HepG2 (cell line): ENCODE results near the gene ABCC3. TPM values are rescaled to one million over a fixed set of nuclear protein-coding genes. Genes with fewer than 3 reads are reported as not detected.

Source experiments
- ADNP ChIP-seq: sonication (generic); formaldehyde crosslinking; IDR thresholded peaks from 2 replicates; pipeline ENCODE4 v1.4.0; 2020; ENCODE audit warnings: missing genetic modification reagents
- ARNT2 ChIP-seq: sonication (generic); formaldehyde crosslinking; IDR thresholded peaks from 2 replicates; pipeline ENCODE4 v1.8.0; 2022; ENCODE audit warnings: mild to moderate bottlenecking, low read depth, missing genetic modification reagents, moderate library complexity
- ATRX ChIP-seq: sonication (generic); formaldehyde crosslinking; IDR thresholded peaks from 2 replicates; pipeline ENCODE4 v1.4.0; 2020; ENCODE audit warnings: missing genetic modification reagents, borderline replicate concordance
- BORCS8-MEF2B ChIP-seq: sonication (generic); formaldehyde crosslinking; IDR thresholded peaks from 2 replicates; pipeline ENCODE4 v1.8.0; 2022; ENCODE audit warnings: mild to moderate bottlenecking, missing genetic modification reagents
- ETV5 ChIP-seq: IDR thresholded peaks from 2 replicates; pipeline ENCODE4 v1.6.1; 2018; ENCODE audit warnings: missing biosample characterization, missing genetic modification reagents, inconsistent platforms, borderline replicate concordance
- FOXM1 ChIP-seq: sonication (generic); formaldehyde crosslinking; IDR thresholded peaks from 2 replicates; pipeline ENCODE4 v1.5.0; 2020; ENCODE audit warnings: missing genetic modification reagents
- HDAC2 ChIP-seq: sonication (generic); formaldehyde crosslinking; IDR thresholded peaks from 2 replicates; pipeline ENCODE4 v1.4.0; 2020; ENCODE audit warnings: missing genetic modification reagents
- HNRNPL ChIP-seq: fragments of 200-400 bp; formaldehyde crosslinking; IDR thresholded peaks from 2 replicates; pipeline ENCODE4 v1.6.1; 2017; ENCODE audit warnings: mild to moderate bottlenecking, low read depth, low read length
- NFIB ChIP-seq: sonication (generic); formaldehyde crosslinking; IDR thresholded peaks from 2 replicates; pipeline ENCODE4 v1.9.0; 2021; ENCODE audit warnings: missing genetic modification reagents, mild to moderate bottlenecking, borderline replicate concordance
- RAD21 ChIP-seq: fragments of 450-650 bp; formaldehyde crosslinking; IDR thresholded peaks from 2 replicates; pipeline ENCODE4 v1.5.0; 2020; ENCODE audit warnings: mild to moderate bottlenecking
- RBFOX2 ChIP-seq: fragments of 200-400 bp; formaldehyde crosslinking; IDR thresholded peaks from 2 replicates; pipeline ENCODE4 v1.6.1; 2017; ENCODE audit warnings: low read depth, mild to moderate bottlenecking, low read length
- RXRA ChIP-seq: sonication (generic); formaldehyde crosslinking; IDR thresholded peaks from 2 replicates; pipeline ENCODE4 v1.5.1; 2020; ENCODE audit warnings: missing genetic modification reagents
- TOE1 ChIP-seq: sonication (generic); formaldehyde crosslinking; IDR thresholded peaks from 2 replicates; pipeline ENCODE4 v1.4.0; 2020; ENCODE audit warnings: mild to moderate bottlenecking, missing genetic modification reagents
- U2AF1 ChIP-seq: fragments of 200-400 bp; formaldehyde crosslinking; optimal IDR thresholded peaks from 2 replicates; pipeline ENCODE3; 2017; ENCODE audit warnings: mild to moderate bottlenecking, low read depth, low read length
- ZFX ChIP-seq: sonication (generic); formaldehyde crosslinking; IDR thresholded peaks from 2 replicates; pipeline ENCODE4 v1.4.0; 2020; ENCODE audit warnings: mild to moderate bottlenecking, low read depth, missing genetic modification reagents, moderate library complexity
- ZNF143 ChIP-seq: sonication (generic); formaldehyde crosslinking; IDR thresholded peaks from 2 replicates; pipeline ENCODE4 v1.4.0; 2020; ENCODE audit warnings: missing genetic modification reagents
- ZNF232 ChIP-seq: sonication (generic); formaldehyde crosslinking; IDR thresholded peaks from 2 replicates; pipeline ENCODE4 v1.4.0; 2020; ENCODE audit warnings: missing genetic modification reagents, borderline replicate concordance
- ZNF280D ChIP-seq: sonication (generic); formaldehyde crosslinking; IDR thresholded peaks from 2 replicates; pipeline ENCODE4 v1.5.1; 2020; ENCODE audit warnings: mild to moderate bottlenecking, missing genetic modification reagents
- ZNF563 ChIP-seq: sonication (generic); formaldehyde crosslinking; IDR thresholded peaks from 2 replicates; pipeline ENCODE4 v1.8.0; 2022; ENCODE audit warnings: mild to moderate bottlenecking, moderate library complexity, missing genetic modification reagents
- ZNF720 ChIP-seq: sonication (generic); formaldehyde crosslinking; IDR thresholded peaks from 2 replicates; pipeline ENCODE4 v1.4.0; 2020; ENCODE audit warnings: missing genetic modification reagents
- ZNF766 ChIP-seq: sonication (generic); formaldehyde crosslinking; IDR thresholded peaks from 2 replicates; pipeline ENCODE4 v1.5.0; 2020; ENCODE audit warnings: missing genetic modification reagents, borderline replicate concordance
- polyA plus RNA-seq, 8 experiments: library from polyadenylated mRNA; depleted of rRNA in 3 of 8; stranded (reverse) in 7 of 8; unstranded in 1 of 8; fragments of >200 nt; fragmentation: Illumina TruSeq in 4 of 8; extraction: Trizol in 4 of 8; gene quantifications; 2 replicates each; pipeline versions ENCODE4 v1.2.1 to v1.2.3, GENCODE V29; 2011 to 2016; ENCODE audit warnings: low read depth in 4 of 8, missing spikeins in 1 of 8, mixed read lengths in 1 of 8; ENCODE audit not compliant: insufficient read depth in 1 of 8
- total RNA-seq, 5 experiments: library from RNA; depleted of rRNA; stranded (reverse); fragments of >200 nt; fragmentation: Illumina TruSeq; extraction: Trizol; gene quantifications; 2 replicates each; pipeline ENCODE4 v1.2.3, GENCODE V29; 2016; ENCODE audit warnings: low read depth in 1 of 5
- TF ChIP-seq, protein P1 (sequence below): sonication (generic); formaldehyde crosslinking; IDR thresholded peaks from 2 replicates; pipeline ENCODE4 v1.4.0; 2020; ENCODE audit warnings: missing genetic modification reagents, mild to moderate bottlenecking, borderline replicate concordance

ABCC3 gene
- total and polyA plus RNA-seq, 2 of the 13 experiments (the other 11 are each of a cell fraction or from before 2014, with no cell fraction given) = 25.2 to 50.7 TPM

DNA sequence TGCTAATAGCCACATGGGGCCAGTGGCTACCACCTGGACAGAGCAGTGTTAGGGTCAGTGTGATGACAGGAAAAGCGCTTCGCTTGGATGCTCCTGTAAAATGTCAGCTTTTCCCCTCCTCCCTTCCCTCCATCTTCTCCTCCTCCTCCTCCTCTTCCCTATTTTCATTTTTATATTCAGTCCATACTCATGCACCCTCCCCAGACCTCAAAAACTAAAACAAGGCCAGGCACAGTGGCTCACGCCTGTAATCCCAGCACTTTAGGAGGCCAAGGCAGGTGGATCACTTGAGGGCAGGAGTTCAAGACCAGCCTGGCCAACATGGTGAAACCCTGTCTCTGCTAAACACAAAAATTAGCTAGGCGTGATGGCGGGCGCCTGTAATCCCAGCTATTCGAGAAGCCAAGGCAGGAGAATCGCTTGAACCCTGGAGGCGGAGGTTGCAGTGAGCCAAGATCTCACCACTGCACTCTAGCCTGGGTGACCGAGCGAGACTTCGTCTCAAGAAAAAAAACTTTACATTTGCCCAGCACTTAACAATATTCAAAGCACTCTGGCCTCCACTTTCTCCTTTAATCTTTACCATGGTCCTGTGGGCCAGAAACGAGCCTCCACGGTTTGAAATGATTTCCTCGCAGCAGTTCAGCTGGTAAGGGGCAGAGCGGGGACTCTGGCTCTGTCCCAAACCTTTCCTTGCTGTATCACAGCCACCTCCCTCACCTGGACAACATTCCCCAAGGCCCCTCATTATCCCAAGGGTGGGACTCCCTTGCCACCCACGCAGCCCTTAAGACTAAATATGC, 51.2 kb downstream of the ABCC3 start (continued):
- TF ChIP-seq NFIB (CRISPR knock-in tag) (no peak), HDAC2 (CRISPR knock-in tag) (no peak), ADNP (no peak), ZNF720 (CRISPR knock-in tag) (peak; percentile 77; the same call in 1 of the 2 replicates), ARNT2 (CRISPR knock-in tag) (no peak), ZNF563 (CRISPR knock-in tag) (peak; percentile 52; the same call in 1 of the 2 replicates), ZNF766 (CRISPR knock-in tag) (no peak), U2AF1 (no peak), ZNF280D (peak; percentile 16), HNRNPL (0 out of 2 replicates have a peak, but pooled peaks have one; percentile 29), ZNF232 (no peak), RBFOX2 (peak; percentile 16), RXRA (no peak), ZNF143 (CRISPR knock-in tag) (no peak), ZFX (no peak), RAD21 (peak; percentile 17; the same call in 1 of the 2 replicates), BORCS8-MEF2B (no peak), FOXM1 (no peak), ATRX (no peak), TOE1 (CRISPR knock-in tag) (0 out of 2 replicates have a peak, but pooled peaks have one; percentile 16), ETV5 (CRISPR knock-in tag) (0 out of 2 replicates have a peak, but pooled peaks have one; percentile 1)
- TF ChIP-seq, protein P1, sequence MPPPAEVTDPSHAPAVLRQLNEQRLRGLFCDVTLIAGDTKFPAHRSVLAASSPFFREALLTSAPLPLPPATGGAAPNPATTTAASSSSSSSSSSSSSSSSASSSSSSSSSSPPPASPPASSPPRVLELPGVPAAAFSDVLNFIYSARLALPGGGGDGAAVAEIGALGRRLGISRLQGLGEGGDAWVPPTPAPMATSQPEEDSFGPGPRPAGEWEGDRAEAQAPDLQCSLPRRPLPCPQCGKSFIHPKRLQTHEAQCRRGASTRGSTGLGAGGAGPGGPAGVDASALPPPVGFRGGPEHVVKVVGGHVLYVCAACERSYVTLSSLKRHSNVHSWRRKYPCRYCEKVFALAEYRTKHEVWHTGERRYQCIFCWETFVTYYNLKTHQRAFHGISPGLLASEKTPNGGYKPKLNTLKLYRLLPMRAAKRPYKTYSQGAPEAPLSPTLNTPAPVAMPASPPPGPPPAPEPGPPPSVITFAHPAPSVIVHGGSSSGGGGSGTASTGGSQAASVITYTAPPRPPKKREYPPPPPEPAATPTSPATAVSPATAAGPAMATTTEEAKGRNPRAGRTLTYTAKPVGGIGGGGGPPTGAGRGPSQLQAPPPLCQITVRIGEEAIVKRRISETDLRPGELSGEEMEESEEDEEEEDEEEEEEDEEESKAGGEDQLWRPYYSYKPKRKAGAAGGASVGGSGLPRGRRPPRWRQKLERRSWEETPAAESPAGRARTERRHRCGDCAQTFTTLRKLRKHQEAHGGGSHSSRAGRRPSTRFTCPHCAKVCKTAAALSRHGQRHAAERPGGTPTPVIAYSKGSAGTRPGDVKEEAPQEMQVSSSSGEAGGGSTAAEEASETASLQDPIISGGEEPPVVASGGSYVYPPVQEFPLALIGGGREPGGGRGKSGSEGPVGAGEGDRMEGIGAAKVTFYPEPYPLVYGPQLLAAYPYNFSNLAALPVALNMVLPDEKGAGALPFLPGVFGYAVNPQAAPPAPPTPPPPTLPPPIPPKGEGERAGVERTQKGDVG (CRISPR knock-in tag) = peak; percentile 49; the same call in 1 of the 2 replicates
